B cell (primary cell): ENCODE data around the gene MNT. TPM values are rescaled to one million over a fixed set of nuclear protein-coding genes. Genes with fewer than 3 reads are reported as not detected.

ENCODE experiments used
- ATAC-seq: fragments of 200-7000 bp; cut with Tn5 transposase; one replicate; pipeline ENCODE4 v1.10.0; 2021; ENCODE audit warnings: low read depth, mild to moderate bottlenecking, moderate number of reproducible peaks, moderate library complexity
- CTCF ChIA-PET: fragments of 350-600 bp; sonication (Branson Sonifier 250); formaldehyde crosslinking; loops from one replicate; lab custom pipeline; 2021; ENCODE audit warnings: antibody characterized with exemption, inconsistent platforms; lab: Charles Lee
- POLR2A ChIA-PET: fragments of 350-600 bp; sonication (Branson Sonifier 250); formaldehyde crosslinking; loops from one replicate; lab custom pipeline; 2021; ENCODE audit warnings: antibody characterized with exemption; lab: Charles Lee
- DNase-seq: peaks from one replicate; pipeline ENCODE4 v3.0.0; 2013
- H2AFZ ChIP-seq: 2 replicates; pipeline ENCODE4 v1.6.1; 2012; ENCODE audit warnings: mild to moderate bottlenecking, low read depth, low read length; ENCODE audit not compliant: insufficient read depth, poor library complexity, severe bottlenecking
- H3K27ac ChIP-seq, 2 donors: 1 replicate in 1 of 2; 2 replicates in 1 of 2; pipeline ENCODE4 v1.5.1; 2012 to 2013; ENCODE audit warnings: low read length in 2 of 2, mild to moderate bottlenecking in 2 of 2, moderate library complexity in 1 of 2
- H3K27me3 ChIP-seq, 4 experiments: fragments of 200-600 bp in 1 of 4; sonication (generic) in 1 of 4; replicated peaks in 1 of 4; 1 replicate in 2 of 4; 2 replicates in 2 of 4; pipeline versions ENCODE4 v1.6.1 to v1.7.0; 2013 to 2016; ENCODE audit warnings: low read length in 3 of 4, mild to moderate bottlenecking in 2 of 4, mixed read lengths in 1 of 4, moderate library complexity in 1 of 4; ENCODE audit not compliant: insufficient read depth in 4 of 4, control insufficient read depth in 3 of 4; ENCODE audit errors: control extremely low read depth in 1 of 4
- H3K36me3 ChIP-seq, 2 experiments: replicated peaks in 1 of 2; 1 replicate in 1 of 2; 2 replicates in 1 of 2; pipeline versions ENCODE4 v1.6.1 to v1.7.1; 2013; ENCODE audit warnings: low read length in 1 of 2; ENCODE audit not compliant: insufficient read depth in 2 of 2, control insufficient read depth in 1 of 2; ENCODE audit errors: control extremely low read depth in 1 of 2, extremely low read depth in 1 of 2
- H3K4me1 ChIP-seq, 2 donors: fragments of 200-600 bp in 1 of 2; sonication (generic) in 1 of 2; 1 replicate in 1 of 2; 2 replicates in 1 of 2; pipeline versions ENCODE4 v1.5.1 to v1.6.1; 2013 to 2017; ENCODE audit warnings: low read length in 2 of 2; ENCODE audit not compliant: control insufficient read depth in 2 of 2, insufficient read depth in 2 of 2
- H3K4me2 ChIP-seq: replicated peaks from 2 replicates; pipeline ENCODE3; 2012; ENCODE audit warnings: mild to moderate bottlenecking, low read depth, low read length; ENCODE audit not compliant: poor library complexity, severe bottlenecking
- H3K4me3 ChIP-seq, 5 experiments: fragments of 200-600 bp in 1 of 5; sonication (generic) in 1 of 5; 1 replicate in 3 of 5; 2 replicates in 2 of 5; pipeline versions ENCODE4 v1.5.1 to v1.7.0; 2011 to 2016; ENCODE audit warnings: low read length in 4 of 5, mild to moderate bottlenecking in 4 of 5, low read depth in 2 of 5, control low read depth in 1 of 5, moderate library complexity in 1 of 5; ENCODE audit not compliant: insufficient read depth in 1 of 5; ENCODE audit errors: control extremely low read depth in 1 of 5, extremely low read depth in 1 of 5
- H3K79me2 ChIP-seq: fragments of 200-600 bp; sonication (generic); one replicate; pipeline ENCODE4 v1.6.0; 2016; ENCODE audit warnings: low read length; ENCODE audit not compliant: control insufficient read depth, insufficient read depth
- H3K9ac ChIP-seq: fragments of 200-600 bp; sonication (generic); 2 replicates; pipeline ENCODE4 v1.6.1; 2017; ENCODE audit warnings: mild to moderate bottlenecking, low read length, moderate library complexity
- H3K9me3 ChIP-seq, 3 donors: one replicate each; pipeline versions ENCODE4 v1.6.1 to v1.7.1; 2013; ENCODE audit warnings: low read length in 2 of 3; ENCODE audit not compliant: control insufficient read depth in 2 of 3, insufficient read depth in 1 of 3; ENCODE audit errors: control extremely low read depth in 1 of 3
- H4K20me1 ChIP-seq: 2 replicates; pipeline ENCODE4 v1.6.0; 2012; ENCODE audit warnings: mild to moderate bottlenecking, low read length; ENCODE audit not compliant: insufficient read depth, control insufficient read depth, poor library complexity, severe bottlenecking
- H3K27ac Mint-ChIP-seq: one replicate; pipeline ENCODE4 v1.8.0; 2021; ENCODE audit warnings: mixed read lengths
- H3K27me3 Mint-ChIP-seq: one replicate; pipeline ENCODE4 v1.8.0; 2021; ENCODE audit warnings: mixed read lengths
- H3K4me1 Mint-ChIP-seq: one replicate; pipeline ENCODE4 v1.8.0; 2021; ENCODE audit warnings: mixed read lengths
- H3K4me3 Mint-ChIP-seq: one replicate; pipeline ENCODE4 v1.8.0; 2021; ENCODE audit warnings: mixed read lengths
- H3K9me3 Mint-ChIP-seq: one replicate; pipeline ENCODE4 v1.8.0; 2022; ENCODE audit warnings: mixed read lengths; ENCODE audit not compliant: insufficient read depth
- EZH2 ChIP-seq: IDR thresholded peaks from 2 replicates; pipeline ENCODE4 v1.6.1; 2012; ENCODE audit warnings: borderline replicate concordance, low read depth, mild to moderate bottlenecking, moderate library complexity, low read length; ENCODE audit not compliant: insufficient read depth, poor library complexity, severe bottlenecking
- WGBS: methylation state at CpG from one replicate; pipeline ENCODE4 v1.1.5; 2013; ENCODE audit warnings: missing lambda C conversion rate; ENCODE audit not compliant: insufficient coverage; 5-methylcytosine and 5-hydroxymethylcytosine counted together
- intact Hi-C: fragments of 100-400 bp; cut with micrococcal nuclease; formaldehyde crosslinking; loops from one replicate; pipeline ENCODE4 v1.10.0; 2022
- polyA plus RNA-seq: library from polyadenylated mRNA; depleted of rRNA; stranded (reverse); fragments of >200 nt; gene quantifications from 2 replicates; pipeline ENCODE4 v1.2.3, GENCODE V29; 2012
- total RNA-seq, 2 donors: library from RNA; stranded (reverse); fragments of 120-200 nt in 1 of 2; gene quantifications; 1 replicate in 1 of 2; 2 replicates in 1 of 2; pipeline versions ENCODE4 v1.2.3 to v1.2.4, GENCODE V29; 2013 to 2022
- TF ChIP-seq, protein P1 (sequence below): fragments of 200-600 bp; IDR thresholded peaks from one replicate; pipeline ENCODE4 v1.8.0; 2022; ENCODE audit warnings: antibody characterized with exemption, mild to moderate bottlenecking

MNT gene
- total and polyA plus RNA-seq, 2 donors (not counting 1 experiment from before 2014, with no cell fraction given) = 20.0 to 68.5 TPM

DNA sequence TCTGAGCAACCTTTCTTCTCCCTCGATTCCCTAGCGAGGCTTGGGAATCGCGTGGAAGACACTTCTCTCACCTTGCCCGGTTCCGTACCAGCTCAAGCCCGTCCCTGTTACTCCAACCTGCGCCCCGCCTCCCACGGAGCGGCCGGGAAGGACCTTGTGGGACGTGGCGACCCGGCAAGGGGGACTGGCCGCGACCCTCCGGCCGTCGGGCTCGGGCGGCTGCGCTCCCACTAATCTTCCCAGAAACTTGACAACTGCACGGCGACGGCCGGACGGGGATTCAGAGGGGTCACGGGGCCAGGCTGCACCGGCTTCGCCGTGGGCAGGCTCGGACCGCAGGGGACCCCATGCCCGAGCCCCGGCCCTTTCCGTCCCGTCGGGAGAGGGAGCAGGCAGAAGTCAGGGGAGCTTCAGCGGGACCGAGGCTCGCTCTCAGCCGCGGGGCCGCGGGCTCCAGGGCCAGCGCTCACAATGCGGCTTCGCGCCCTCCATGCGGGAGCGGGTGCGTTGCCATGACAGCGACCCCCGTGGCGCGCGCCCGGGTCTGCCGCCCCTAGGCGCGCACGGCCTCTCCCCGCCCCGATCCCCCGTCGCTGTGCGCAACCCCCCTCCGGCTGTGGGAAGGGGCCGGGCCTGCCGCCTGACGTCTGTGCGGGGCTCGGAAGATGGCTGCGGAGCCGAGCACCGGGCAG lies 63.9 kb downstream of the MNT start, which contains the start of gene SGSM2:
Gene SGSM2, plus strand, starts transcription at position 650 of the 692 bp plus-strand sequence. CDS start 188 bp downstream, outside the sequence.
- CTCF ChIA-PET = interaction anchor here (0.9 to 3.7 kb wide), 7 partner anchors 16 to 92 kb away, joined by 3 to 21 read pairs (median 4); no protein-coding TSS in a partner anchor
- peaks cover 31% of the 10 kb centered on the region for H3K79me2 ChIP-seq

More for the DNA sequence above, 63.9 kb downstream of the MNT start, which contains the start of gene SGSM2:
- Histone ChIP-seq H3K9ac (peak within 1 kb of the TSS; percentile 69), H3K27me3 (no peaks in the 10 kb centered on the region), H3K9me3 (no peaks in the 10 kb centered on the region), H3K27ac (peak within 1 kb of the TSS; percentile 6 to 64), H4K20me1 (no peaks in the 10 kb centered on the region), H3K36me3 (peaks cover 0 to 30% of the 10 kb centered on the region in 2 experiments), H3K4me2 (peak within 1 kb of the TSS; percentile 98), H3K4me3 (peak within 1 kb of the TSS; percentile 77 to 87 (median 82)), H3K4me1 (peaks cover 9 to 25% of the 10 kb centered on the region in 2 donors), H2AFZ (peak within 1 kb of the TSS; percentile 77)
- Mint-ChIP-seq H3K4me1 (peaks cover 24% of the 10 kb centered on the region), H3K4me3 (peak within 1 kb of the TSS; percentile 100), H3K9me3 (no peaks in the 10 kb centered on the region), H3K27me3 (no peaks in the 10 kb centered on the region), H3K27ac (peak within 1 kb of the TSS; percentile 95)
- POLR2A ChIA-PET = interaction anchor here (0.5 to 1.6 kb wide), 7 partner anchors 15 to 500 kb away, joined by 3 to 14 read pairs (median 3); no protein-coding TSS in a partner anchor
- peak; percentile 75 for DNase-seq
- under 1% methylated on average over 77 of the region's 77 CpGs for WGBS
- peak; percentile 69 for ATAC-seq
- TF ChIP-seq, protein P1, sequence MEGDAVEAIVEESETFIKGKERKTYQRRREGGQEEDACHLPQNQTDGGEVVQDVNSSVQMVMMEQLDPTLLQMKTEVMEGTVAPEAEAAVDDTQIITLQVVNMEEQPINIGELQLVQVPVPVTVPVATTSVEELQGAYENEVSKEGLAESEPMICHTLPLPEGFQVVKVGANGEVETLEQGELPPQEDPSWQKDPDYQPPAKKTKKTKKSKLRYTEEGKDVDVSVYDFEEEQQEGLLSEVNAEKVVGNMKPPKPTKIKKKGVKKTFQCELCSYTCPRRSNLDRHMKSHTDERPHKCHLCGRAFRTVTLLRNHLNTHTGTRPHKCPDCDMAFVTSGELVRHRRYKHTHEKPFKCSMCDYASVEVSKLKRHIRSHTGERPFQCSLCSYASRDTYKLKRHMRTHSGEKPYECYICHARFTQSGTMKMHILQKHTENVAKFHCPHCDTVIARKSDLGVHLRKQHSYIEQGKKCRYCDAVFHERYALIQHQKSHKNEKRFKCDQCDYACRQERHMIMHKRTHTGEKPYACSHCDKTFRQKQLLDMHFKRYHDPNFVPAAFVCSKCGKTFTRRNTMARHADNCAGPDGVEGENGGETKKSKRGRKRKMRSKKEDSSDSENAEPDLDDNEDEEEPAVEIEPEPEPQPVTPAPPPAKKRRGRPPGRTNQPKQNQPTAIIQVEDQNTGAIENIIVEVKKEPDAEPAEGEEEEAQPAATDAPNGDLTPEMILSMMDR = no peak
- no peak for TF ChIP-seq EZH2
- intact Hi-C loops = loop anchor here (1.0 to 5.0 kb wide), 5 partner anchors 34 to 375 kb away; partner anchors contain the start of genes CLUH, SMG6 and SRR
